Mesothelial cell of epicardium (in vitro differentiated cells): ENCODE measurements around the gene IL3. TPM values are rescaled to one million over a fixed set of nuclear protein-coding genes. Genes with fewer than 3 reads are reported as not detected.

Experiments
- DNase-seq, 2 experiments: peaks; one replicate each; pipeline ENCODE4 v3.0.0; 2021; ENCODE audit warnings: low spot score in 2 of 2; ENCODE audit not compliant: unreplicated experiment in 2 of 2
- H3K27ac Mint-ChIP-seq: 2 replicates; pipeline ENCODE4 v1.8.0; 2021; ENCODE audit warnings: mixed read lengths
- H3K27me3 Mint-ChIP-seq: 2 replicates; pipeline ENCODE4 v1.8.0; 2021; ENCODE audit warnings: low read depth, mixed read lengths
- H3K36me3 Mint-ChIP-seq: 2 replicates; pipeline ENCODE4 v1.8.0; 2021; ENCODE audit warnings: mixed read lengths
- H3K4me1 Mint-ChIP-seq: 2 replicates; pipeline ENCODE4 v1.8.0; 2021; ENCODE audit warnings: mixed read lengths
- H3K4me3 Mint-ChIP-seq: 2 replicates; pipeline ENCODE4 v1.8.0; 2021; ENCODE audit warnings: mild to moderate bottlenecking, moderate library complexity, mixed read lengths
- H3K9me3 Mint-ChIP-seq: 2 replicates; pipeline ENCODE4 v1.8.0; 2021; ENCODE audit warnings: mixed read lengths
- total RNA-seq: library from RNA; stranded (reverse); gene quantifications from 3 replicates; pipeline ENCODE4 v1.2.1, GENCODE V29; 2021
- TF ChIP-seq, protein P1 (sequence below): fragments of 200-600 bp; sonication (generic); IDR thresholded peaks from one replicate; pipeline ENCODE4 v1.5.0; 2021; ENCODE audit warnings: antibody characterized with exemption; ENCODE audit not compliant: unreplicated experiment

IL3 gene
- total RNA-seq, 1 donor from 2014 or later = not detected

- H3K4me3 Mint-ChIP-seq = no peak overlapping the region
- no peaks in the 10 kb centered on the region for H3K36me3 Mint-ChIP-seq
- TF ChIP-seq, protein P1, sequence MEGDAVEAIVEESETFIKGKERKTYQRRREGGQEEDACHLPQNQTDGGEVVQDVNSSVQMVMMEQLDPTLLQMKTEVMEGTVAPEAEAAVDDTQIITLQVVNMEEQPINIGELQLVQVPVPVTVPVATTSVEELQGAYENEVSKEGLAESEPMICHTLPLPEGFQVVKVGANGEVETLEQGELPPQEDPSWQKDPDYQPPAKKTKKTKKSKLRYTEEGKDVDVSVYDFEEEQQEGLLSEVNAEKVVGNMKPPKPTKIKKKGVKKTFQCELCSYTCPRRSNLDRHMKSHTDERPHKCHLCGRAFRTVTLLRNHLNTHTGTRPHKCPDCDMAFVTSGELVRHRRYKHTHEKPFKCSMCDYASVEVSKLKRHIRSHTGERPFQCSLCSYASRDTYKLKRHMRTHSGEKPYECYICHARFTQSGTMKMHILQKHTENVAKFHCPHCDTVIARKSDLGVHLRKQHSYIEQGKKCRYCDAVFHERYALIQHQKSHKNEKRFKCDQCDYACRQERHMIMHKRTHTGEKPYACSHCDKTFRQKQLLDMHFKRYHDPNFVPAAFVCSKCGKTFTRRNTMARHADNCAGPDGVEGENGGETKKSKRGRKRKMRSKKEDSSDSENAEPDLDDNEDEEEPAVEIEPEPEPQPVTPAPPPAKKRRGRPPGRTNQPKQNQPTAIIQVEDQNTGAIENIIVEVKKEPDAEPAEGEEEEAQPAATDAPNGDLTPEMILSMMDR = no peak
- peaks cover 17% of the 10 kb centered on the region for H3K27me3 Mint-ChIP-seq
- peak in 1 of 2 experiments; percentile 25 for DNase-seq
- no peaks in the 10 kb centered on the region for H3K9me3 Mint-ChIP-seq
- H3K4me1 Mint-ChIP-seq = no peaks in the 10 kb centered on the region
- H3K27ac Mint-ChIP-seq = no peak overlapping the region
These were observed 5.0 kb upstream of the IL3 start for GRCh38 chr5:132055441-132055807.

- TF ChIP-seq, protein P1 = no peak
- DNase-seq = peak; percentile 12 to 29
- Mint-ChIP-seq H3K27ac (no peak overlapping the region), H3K4me1 (no peaks in the 10 kb centered on the region), H3K27me3 (peaks cover 12% of the 10 kb centered on the region), H3K36me3 (no peaks in the 10 kb centered on the region), H3K9me3 (no peaks in the 10 kb centered on the region), H3K4me3 (no peak overlapping the region)
These were observed 4.4 kb upstream of the IL3 start for GRCh38 chr5:132055808-132056609.

DNA sequence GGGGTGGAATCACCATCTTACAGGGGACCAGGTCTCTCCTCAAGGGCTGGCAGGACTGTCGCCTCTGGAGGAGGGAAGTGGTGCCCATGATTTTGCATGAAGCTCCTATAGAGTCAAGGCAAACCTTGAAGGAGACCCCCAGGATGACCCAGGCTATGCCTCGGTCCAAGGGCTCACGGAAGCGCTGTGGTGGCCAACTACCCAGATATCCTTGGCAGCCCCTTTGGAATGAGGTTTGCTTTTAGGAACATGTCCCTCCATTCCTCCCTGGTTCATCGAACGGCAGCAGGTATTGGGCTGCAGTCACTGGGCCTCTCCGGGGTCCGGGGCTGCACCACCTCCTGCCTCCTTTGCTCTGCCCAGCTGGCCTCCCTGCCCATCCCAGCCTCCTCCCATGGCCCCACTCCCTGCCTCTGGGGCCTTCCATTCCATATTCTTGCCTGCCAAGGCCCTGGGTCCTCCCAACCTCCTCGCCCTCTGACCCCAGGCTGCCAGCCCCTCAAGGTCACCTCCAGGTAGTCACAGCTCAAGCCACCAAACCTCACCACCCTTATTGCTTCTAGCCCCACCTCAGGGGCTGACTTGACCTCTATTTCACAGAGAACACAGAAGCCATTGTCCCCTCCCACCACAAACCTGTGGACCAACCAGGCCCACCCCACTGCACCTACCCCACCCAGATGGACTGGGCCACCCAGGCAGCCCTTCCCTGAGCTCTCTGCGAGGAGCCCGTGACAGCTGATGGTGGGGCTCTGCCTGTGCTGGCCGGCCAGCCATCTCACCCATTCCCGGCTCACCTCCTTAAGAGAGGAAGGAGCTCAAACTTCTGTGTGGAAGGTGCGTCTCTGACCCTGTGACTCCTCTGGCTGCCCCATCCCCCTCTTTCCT, 3.6 kb upstream of the IL3 start:
- H3K27me3 Mint-ChIP-seq = peaks cover 5% of the 10 kb centered on the region
- H3K9me3 Mint-ChIP-seq = no peaks in the 10 kb centered on the region
- H3K36me3 Mint-ChIP-seq = no peaks in the 10 kb centered on the region
- TF ChIP-seq, protein P1 = no peak
- H3K4me3 Mint-ChIP-seq = no peak overlapping the region
- no peak overlapping the region for H3K27ac Mint-ChIP-seq
- H3K4me1 Mint-ChIP-seq = no peaks in the 10 kb centered on the region
- DNase-seq = peak; percentile 8 to 31

- TF ChIP-seq, protein P1 = no peak
- Mint-ChIP-seq H3K4me1 (no peaks in the 10 kb centered on the region), H3K4me3 (no peak overlapping the region), H3K27me3 (peaks cover 5% of the 10 kb centered on the region), H3K9me3 (no peaks in the 10 kb centered on the region), H3K36me3 (no peaks in the 10 kb centered on the region), H3K27ac (no peak overlapping the region)
- peak in 1 of 2 experiments; percentile 26 for DNase-seq
These were observed 2.8 kb upstream of the IL3 start for GRCh38 chr5:132057498-132058255.

GRCh38 chr5:132058646-132059042, 1.8 kb upstream of the IL3 start:
- Mint-ChIP-seq H3K36me3 (no peaks in the 10 kb centered on the region), H3K9me3 (no peaks in the 10 kb centered on the region), H3K4me3 (no peak overlapping the region), H3K4me1 (no peaks in the 10 kb centered on the region), H3K27me3 (peaks cover 3% of the 10 kb centered on the region), H3K27ac (no peak overlapping the region)
- DNase-seq = peak in 1 of 2 experiments; percentile 5
- TF ChIP-seq, protein P1 = no peak
